ENCODE data around the gene ENOX1.
"Not testable (repeated sequence)": the region's sequence is repeated elsewhere in the genome, so short reads cannot be mapped to it uniquely, and the experiment has no call there.

Gene ENOX1
- 0.26 to 0.61 reads per million in 2 donors for total RNA-seq

GRCh38 chr13:43786766-43787517, at the start of gene ENOX1:
ENOX1 (minus strand) TSS chr13:43786972.
- DNase-seq = peak; percentile 8

DNA sequence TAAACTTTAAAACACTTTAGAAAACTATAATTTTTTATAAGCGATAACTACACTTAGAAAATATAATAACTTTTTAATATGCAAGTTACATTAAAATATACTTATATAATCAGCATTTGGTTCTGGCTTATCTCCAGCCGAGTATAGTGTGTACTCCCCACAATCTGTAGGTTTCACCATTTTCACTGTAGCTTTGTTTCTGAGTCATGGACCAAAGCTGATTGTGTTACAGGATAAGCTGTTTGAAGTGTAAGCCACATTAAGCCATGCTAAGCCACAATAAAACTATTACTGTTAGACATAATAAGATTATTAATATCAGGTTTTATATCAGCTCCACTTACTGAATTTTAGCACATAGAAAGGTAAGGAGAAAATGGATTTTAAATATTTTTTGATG, 48.9 kb upstream of the ENOX1 start:
- no peak for DNase-seq

- DNase-seq = no peak
Observed at GRCh38 chr13:43831088-43831487, 44.3 kb upstream of the ENOX1 start.

DNA sequence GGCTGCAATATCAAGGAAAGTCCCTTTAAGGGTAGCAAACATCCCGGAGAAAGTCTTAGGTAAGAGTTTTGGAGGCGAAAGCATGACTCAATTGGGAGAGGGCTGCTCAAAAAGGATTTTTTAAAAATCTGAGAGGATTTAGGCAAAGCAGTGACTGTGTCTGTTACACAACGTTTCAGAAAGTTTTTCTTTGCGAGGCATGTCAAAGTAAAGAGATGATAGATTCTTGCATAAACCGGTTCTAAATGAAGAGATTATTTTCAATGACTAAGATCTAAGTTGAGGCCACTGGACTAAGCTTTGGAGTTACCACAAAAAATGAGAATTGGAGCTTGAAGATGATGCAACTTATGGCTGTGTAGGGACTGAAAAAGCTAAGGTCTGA, 43.7 kb upstream of the ENOX1 start:
- DNase-seq = no peak

DNA sequence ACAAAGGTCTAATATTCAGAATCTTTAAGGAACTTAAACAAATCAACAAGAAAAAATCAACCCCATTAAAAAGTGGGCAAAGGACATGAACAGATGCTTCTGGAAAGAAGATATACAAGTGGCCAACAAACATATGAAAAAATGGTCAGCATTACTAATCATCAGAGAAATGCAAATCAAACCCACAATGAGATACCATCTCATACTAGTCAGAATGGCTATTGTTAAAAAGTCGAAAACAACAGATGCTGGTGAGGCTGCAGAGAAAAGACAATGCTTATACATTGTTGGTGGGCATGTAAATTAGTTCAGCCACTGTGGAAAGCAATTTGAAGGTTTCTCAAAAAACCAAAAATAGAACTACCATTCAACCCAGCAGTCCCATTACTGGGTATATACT, 37.9 kb upstream of the ENOX1 start:
- DNase-seq = not testable (repeated sequence)

- no peak for DNase-seq
Observed at GRCh38 chr13:43822969-43823368, 36.2 kb upstream of the ENOX1 start.

GRCh38 chr13:43816401-43816889, 29.7 kb upstream of the ENOX1 start:
- no peak for DNase-seq

GRCh38 chr13:43815204-43815603, 28.4 kb upstream of the ENOX1 start:
- DNase-seq = no peak

GRCh38 chr13:43808676-43809075, 21.9 kb upstream of the ENOX1 start:
- DNase-seq = no peak

GRCh38 chr13:43805681-43806128, 18.9 kb upstream of the ENOX1 start:
- no peak for DNase-seq

GRCh38 chr13:43805071-43805468, 18.3 kb upstream of the ENOX1 start:
- DNase-seq = no peak

GRCh38 chr13:43804461-43805070, 17.8 kb upstream of the ENOX1 start:
- no peak for DNase-seq

GRCh38 chr13:43802511-43802910, 15.7 kb upstream of the ENOX1 start:
- DNase-seq = no peak

GRCh38 chr13:43800828-43801227, 14.1 kb upstream of the ENOX1 start:
- DNase-seq = no peak

DNA sequence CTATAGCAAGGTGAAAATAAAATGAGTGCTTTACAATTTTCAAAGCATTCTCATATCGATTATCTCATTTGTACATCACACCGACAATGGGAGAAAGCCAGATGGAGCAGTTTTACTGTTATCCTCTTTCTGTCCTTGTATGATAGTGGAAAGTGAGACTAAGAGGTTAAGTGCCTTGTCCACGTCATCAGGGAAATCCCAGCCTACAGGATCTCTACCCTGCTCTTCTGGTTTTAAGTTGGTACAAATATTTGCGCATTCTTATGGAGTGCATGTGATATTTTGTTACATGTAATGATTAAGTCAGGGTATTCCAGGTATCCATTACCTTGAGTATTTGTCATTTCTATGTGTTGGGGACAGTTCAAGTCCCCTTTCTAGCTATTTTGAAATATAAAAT, 12.4 kb upstream of the ENOX1 start:
- no peak for DNase-seq

GRCh38 chr13:43797869-43798268, 11.1 kb upstream of the ENOX1 start:
- no peak for DNase-seq

- DNase-seq = no peak
Observed at GRCh38 chr13:43797159-43797558, 10.4 kb upstream of the ENOX1 start.

- no peak for DNase-seq
Observed at GRCh38 chr13:43794416-43794815, 7.6 kb upstream of the ENOX1 start.

DNA sequence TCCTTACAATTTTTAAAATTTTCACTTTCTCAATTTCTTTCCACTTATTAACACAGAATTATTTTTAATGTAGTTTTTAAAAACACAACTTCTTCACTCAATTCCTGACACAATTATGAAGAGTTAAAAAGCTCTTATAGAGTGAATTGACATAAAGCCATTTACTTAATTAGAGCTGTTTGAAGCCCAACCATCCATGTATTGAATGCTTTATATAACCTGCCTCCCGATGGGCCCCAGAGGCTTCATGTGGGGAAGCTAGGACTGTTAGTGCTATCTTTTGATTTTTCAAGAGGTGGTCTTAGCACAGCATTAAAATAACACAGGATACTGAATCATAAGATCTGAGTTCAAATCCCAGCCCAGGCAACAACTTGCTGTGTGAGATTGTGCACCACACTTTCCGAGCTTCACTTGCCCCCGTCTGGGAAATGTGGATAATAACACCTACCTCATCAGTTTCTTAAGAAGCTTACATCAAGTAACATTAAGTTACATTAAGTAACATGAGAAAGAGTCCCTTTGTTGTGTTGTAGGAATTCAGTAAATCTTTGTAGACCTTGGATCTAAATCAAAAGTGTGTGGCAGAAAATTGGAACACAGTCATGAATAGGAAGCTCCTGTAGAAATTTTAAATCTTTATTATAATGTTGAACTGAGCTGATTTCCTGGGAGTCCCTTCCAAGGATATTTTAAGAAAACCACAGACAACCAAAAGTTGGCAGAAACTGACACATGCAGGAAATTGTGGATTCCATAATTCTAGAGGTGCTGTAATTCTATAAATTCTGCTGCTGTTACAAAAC, 5.5 kb upstream of the ENOX1 start:
- no peak for DNase-seq

DNA sequence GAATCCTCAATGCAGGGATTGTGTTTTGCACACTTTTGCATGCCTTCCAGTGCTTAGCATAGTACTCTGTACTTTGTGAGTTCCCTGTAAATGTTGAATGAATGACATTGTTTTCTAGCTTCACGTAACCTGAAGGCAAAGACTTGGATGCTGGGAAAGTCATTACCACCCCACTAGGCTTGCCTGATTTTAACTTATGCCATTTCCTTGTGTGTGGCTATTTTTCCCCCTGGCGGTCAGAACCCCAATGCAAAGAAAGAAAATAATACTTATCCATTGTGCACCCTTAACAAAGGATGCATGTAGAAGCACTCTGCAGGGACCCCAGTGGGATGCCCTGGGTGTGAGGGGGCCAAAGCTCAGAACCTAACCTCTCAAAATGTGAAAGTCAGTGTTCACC, 1.2 kb upstream of the ENOX1 start:
- DNase-seq = no peak

DNA sequence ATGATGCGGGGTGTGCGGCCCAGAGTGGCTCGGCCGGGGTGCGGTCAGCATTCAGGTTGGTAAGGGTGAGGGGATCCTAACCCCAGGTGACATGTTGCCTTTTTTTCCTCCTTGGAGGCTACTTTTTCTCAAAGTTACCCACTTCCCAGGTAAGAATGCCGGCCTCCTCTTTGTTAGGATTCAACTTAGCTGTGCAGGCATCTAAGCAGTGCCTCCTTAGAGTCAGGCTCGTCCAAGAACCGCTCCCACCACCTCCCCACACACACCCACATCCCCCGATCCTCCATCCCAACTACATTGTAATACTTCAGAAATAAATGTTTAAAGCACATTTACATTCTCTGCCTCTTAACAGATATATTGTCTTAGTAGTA, 733 bp upstream of the ENOX1 start:
- DNase-seq = no peak

- no peak for DNase-seq
Observed at GRCh38 chr13:43786472-43786765, 353 bp downstream of the ENOX1 start.

DNA sequence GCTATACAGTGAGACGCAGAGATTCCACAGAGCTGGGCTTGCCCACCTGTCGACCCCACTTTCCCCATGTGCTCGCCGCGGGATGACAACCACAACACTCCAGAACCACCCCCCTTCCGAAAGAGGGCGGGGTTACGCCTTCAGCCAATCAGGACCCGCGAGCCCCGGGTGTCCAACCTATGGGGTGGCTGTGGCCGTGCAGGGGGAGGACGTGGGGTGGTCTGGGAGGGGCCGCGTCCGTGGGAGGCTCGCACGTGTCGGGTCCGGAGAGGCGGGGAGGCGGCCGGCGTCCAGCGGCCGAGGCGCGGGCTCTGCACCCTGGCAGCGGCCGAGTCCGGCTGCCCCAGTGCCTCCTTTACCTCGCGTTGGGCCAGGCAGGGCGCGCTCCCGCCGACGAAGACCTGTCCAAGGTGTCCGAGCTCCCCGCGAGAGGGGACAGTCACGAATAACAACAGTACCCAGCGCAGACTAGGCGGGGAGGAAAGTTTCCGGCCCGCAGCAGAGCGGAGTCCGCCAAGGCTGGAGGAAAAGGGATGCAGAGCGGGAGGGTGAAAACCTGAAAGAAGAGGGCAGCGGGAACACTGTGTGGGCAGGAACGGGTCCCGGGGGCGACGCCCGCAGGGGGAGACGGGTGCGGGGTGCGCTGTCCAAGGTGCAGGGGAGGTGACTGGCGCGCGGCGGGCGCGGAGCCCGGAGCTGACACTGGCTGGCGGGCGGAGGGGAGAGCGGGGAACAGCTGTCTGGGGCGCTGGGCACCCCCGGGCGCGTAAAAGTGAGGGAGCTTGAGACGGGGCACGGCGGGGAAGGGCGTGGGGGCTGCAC, 911 bp downstream of the ENOX1 start:
- peak; percentile 3 for DNase-seq
